C4-2B (cell line): ENCODE results near the gene CIRBP.

Source experiments
- H3K27ac ChIP-seq: fragments of 450-650 bp; 2 replicates; pipeline ENCODE4 v1.5.1; 2017
- ZFX ChIP-seq: fragments of 450-650 bp; IDR thresholded peaks from 2 replicates; pipeline ENCODE4 v1.6.1; 2017
- TF ChIP-seq, protein P1 (sequence below): fragments of 450-650 bp; conservative IDR thresholded peaks from 2 replicates; pipeline ENCODE4 v1.5.1; 2017; ENCODE audit warnings: mild to moderate bottlenecking

CIRBP gene

GRCh38 chr19:1227304-1228054 is 41.7 kb upstream of the CIRBP start:
- TF ChIP-seq ZFX, result no peak
- TF ChIP-seq, protein P1, sequence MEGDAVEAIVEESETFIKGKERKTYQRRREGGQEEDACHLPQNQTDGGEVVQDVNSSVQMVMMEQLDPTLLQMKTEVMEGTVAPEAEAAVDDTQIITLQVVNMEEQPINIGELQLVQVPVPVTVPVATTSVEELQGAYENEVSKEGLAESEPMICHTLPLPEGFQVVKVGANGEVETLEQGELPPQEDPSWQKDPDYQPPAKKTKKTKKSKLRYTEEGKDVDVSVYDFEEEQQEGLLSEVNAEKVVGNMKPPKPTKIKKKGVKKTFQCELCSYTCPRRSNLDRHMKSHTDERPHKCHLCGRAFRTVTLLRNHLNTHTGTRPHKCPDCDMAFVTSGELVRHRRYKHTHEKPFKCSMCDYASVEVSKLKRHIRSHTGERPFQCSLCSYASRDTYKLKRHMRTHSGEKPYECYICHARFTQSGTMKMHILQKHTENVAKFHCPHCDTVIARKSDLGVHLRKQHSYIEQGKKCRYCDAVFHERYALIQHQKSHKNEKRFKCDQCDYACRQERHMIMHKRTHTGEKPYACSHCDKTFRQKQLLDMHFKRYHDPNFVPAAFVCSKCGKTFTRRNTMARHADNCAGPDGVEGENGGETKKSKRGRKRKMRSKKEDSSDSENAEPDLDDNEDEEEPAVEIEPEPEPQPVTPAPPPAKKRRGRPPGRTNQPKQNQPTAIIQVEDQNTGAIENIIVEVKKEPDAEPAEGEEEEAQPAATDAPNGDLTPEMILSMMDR, result no peak
- H3K27ac ChIP-seq, result no peak overlapping the region

DNA sequence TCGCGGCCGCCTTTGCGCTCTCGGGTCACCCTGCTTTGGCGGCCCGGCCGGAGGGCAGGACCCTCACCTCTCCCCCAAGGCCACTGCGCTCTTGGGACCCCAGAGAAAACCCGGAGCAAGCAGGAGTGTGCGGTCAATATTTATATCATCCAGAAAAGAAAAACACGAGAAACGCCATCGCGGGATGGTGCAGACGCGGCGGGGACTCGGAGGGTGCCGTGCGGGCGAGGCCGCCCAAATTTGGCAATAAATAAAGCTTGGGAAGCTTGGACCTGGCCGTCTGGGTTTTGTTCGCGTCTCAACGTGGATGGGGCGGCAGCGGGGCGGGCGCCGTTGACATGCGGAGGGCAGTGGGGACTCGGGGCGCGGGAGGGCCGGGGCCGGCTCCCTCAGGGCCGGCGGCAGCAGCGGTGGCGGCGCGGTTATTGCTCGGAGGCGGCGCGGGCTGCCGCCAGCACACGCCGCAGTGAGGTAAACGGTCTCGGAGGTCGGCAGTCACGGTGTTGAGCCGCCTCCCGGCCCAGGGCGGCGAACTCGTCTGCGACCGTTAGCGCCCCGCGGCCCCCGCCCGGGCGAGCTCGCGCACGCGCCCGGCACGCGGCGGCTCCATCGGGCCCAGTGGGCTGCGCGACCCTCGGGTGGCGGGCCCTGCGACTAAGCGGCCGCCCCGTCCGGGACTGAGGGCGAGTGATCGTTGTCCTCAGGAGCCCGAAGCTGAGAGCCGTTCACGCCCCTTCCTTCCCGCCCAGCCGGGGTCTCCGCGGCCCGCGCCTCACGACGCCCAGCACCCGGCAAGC is 40.8 kb upstream of the CIRBP start:
- TF ChIP-seq ZFX, result no peak
- TF ChIP-seq, protein P1, result no peak
- H3K27ac ChIP-seq, result no peak overlapping the region

GRCh38 chr19:1229056-1229923 is 39.8 kb upstream of the CIRBP start:
- H3K27ac ChIP-seq, result no peak overlapping the region
- TF ChIP-seq, protein P1, result no peak
- no peak for TF ChIP-seq ZFX

- TF ChIP-seq, protein P1, result no peak
- no peak for TF ChIP-seq ZFX
- no peak overlapping the region for H3K27ac ChIP-seq
Measured at GRCh38 chr19:1229924-1230782, 39.0 kb upstream of the CIRBP start.

DNA sequence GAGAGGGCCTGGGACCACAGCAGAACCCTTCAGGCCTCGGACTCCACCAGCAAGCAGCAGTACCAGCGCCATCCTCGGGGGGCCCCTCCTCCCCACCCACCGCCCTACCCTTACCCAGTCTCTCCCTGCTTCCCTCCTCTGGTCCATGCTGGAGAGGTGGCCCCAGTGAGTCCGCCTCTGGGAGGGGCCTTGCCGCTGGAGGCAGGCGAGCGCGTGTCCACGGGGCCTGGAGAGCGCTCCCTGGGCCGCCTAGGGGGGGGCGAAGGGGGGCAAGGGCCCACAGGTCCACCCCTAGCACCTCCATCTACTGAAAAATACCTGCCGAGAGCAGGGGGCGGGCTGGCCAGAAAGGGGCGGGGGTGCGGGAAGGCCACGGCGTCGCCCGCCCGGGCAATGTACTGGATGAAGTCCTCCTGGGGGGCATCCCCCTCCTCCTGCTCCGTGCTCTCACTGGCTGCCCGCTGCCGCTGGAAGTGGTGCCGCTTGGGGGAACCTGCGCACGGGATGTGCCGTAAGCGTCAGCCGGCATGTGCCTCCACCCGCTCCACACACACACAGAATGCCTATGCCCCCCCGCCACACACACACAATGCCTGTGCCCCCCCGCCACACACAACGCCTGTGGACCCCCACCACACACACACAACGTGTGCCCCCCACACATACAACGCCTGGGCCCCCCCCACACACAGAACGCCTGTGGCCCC is 38.2 kb upstream of the CIRBP start:
- TF ChIP-seq, protein P1, result no peak
- TF ChIP-seq ZFX, result no peak
- no peak overlapping the region for H3K27ac ChIP-seq
